Esophagus squamous epithelium (tissue), 4 donors: ENCODE results near the gene TMEM145.

ENCODE experiments used
- POLR2A ChIP-seq, 4 donors: fragments of 450-650 bp; IDR thresholded peaks; one replicate each; pipeline ENCODE4 v1.6.1; 2017; ENCODE audit warnings: antibody characterized with exemption in 4 of 4, mild to moderate bottlenecking in 4 of 4, moderate library complexity in 3 of 4
- TF ChIP-seq, protein P1 (sequence below), 6 experiments: fragments of 450-650 bp in 4 of 6; fragments of 200-600 bp in 2 of 6; sonication (generic) in 2 of 6; IDR thresholded peaks; one replicate each; pipeline ENCODE4 v1.5.1; 2016 to 2019; ENCODE audit warnings: antibody characterized with exemption in 6 of 6, mild to moderate bottlenecking in 4 of 6, moderate library complexity in 4 of 6

DNA sequence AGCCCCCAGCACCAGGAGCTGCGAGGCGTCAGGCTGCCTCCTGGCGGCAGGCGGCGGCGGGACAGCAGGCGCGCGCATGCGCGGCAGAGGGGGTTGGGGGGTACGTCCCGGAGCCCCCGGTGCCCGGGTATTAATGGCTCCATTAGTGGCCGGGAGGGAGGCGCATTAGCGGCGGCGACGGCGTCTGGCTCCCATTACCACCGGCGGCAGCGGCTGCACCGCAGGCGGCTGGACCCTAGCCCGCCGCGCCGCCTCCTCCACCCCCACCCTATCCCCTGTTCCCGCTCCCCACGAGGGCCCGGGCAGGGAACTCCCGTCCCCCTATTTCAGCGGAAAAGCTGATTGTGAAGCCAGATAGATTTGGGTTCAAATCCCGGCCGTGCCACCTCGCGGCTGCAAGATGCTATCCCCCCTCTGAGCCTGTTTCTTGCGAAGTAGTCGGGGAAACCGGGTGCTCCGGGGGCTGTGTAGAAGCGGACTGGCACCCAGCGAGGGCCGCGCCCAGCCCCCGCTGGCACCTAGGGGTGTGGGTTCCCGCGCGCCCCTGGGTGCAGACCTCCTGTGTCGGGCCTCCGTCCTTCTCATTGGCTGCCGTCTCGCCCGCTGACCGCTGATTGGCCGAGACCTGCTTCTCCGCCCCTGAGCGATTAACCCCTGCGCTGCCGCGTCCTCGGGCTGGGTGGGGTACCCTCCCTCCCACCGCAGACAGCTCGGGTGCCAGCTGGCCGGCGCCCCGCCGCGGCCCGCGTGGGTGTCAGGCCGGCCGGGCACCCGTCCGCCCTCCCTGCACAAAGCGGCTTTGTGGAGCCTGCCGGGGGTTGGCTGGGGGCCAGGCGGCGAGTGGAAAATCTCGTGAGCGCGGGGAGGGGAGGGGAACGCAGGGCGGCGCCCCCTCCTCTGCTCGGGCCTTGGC lies 33.0 kb upstream of the TMEM145 start:
- TF ChIP-seq, protein P1, sequence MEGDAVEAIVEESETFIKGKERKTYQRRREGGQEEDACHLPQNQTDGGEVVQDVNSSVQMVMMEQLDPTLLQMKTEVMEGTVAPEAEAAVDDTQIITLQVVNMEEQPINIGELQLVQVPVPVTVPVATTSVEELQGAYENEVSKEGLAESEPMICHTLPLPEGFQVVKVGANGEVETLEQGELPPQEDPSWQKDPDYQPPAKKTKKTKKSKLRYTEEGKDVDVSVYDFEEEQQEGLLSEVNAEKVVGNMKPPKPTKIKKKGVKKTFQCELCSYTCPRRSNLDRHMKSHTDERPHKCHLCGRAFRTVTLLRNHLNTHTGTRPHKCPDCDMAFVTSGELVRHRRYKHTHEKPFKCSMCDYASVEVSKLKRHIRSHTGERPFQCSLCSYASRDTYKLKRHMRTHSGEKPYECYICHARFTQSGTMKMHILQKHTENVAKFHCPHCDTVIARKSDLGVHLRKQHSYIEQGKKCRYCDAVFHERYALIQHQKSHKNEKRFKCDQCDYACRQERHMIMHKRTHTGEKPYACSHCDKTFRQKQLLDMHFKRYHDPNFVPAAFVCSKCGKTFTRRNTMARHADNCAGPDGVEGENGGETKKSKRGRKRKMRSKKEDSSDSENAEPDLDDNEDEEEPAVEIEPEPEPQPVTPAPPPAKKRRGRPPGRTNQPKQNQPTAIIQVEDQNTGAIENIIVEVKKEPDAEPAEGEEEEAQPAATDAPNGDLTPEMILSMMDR (IDR thresholded peaks at IDR 0.05): peak; percentile 87 to 96 (median 94)
- peak in 2 of 4 donors; percentile 8 to 36 for TF ChIP-seq POLR2A (IDR thresholded peaks at IDR 0.05)
